ENCODE results near the gene CELSR1. TPM values are rescaled to one million over a fixed set of nuclear protein-coding genes. Genes with fewer than 3 reads are reported as not detected.

Gene CELSR1
- total RNA-seq, 1 donor from 2014 or later, result 16.0 TPM

- H3K9me3 Mint-ChIP-seq (ENCODE audit: unreplicated experiment), result no peaks in the 10 kb centered on the region
- TF ChIP-seq CTCF (IDR thresholded peaks at IDR 0.05), result peak; percentile 16
- no peak overlapping the region for H3K27ac Mint-ChIP-seq (ENCODE audit: unreplicated experiment)
- DNase-seq (ENCODE audit: extremely low spot score, unreplicated experiment), result no peak
- no peaks in the 10 kb centered on the region for H3K27me3 Mint-ChIP-seq (ENCODE audit: unreplicated experiment)
- H3K4me3 Mint-ChIP-seq (ENCODE audit: unreplicated experiment), result no peak overlapping the region
- peaks cover 20% of the 10 kb centered on the region for H3K4me1 Mint-ChIP-seq (ENCODE audit: unreplicated experiment)
- no peaks in the 10 kb centered on the region for H3K36me3 Mint-ChIP-seq (ENCODE audit: unreplicated experiment)
Observed at GRCh38 chr22:46444390-46444854, 93.0 kb downstream of the CELSR1 start.

- H3K4me3 Mint-ChIP-seq (ENCODE audit: unreplicated experiment), result no peak overlapping the region
- H3K27me3 Mint-ChIP-seq (ENCODE audit: unreplicated experiment), result no peaks in the 10 kb centered on the region
- no peaks in the 10 kb centered on the region for H3K9me3 Mint-ChIP-seq (ENCODE audit: unreplicated experiment)
- H3K27ac Mint-ChIP-seq (ENCODE audit: unreplicated experiment), result no peak overlapping the region
- no peak for DNase-seq (ENCODE audit: extremely low spot score, unreplicated experiment)
- TF ChIP-seq CTCF (IDR thresholded peaks at IDR 0.05), result no peak
- no peaks in the 10 kb centered on the region for H3K36me3 Mint-ChIP-seq (ENCODE audit: unreplicated experiment)
- peaks cover 20% of the 10 kb centered on the region for H3K4me1 Mint-ChIP-seq (ENCODE audit: unreplicated experiment)
Observed at GRCh38 chr22:46443850-46444389, 93.5 kb downstream of the CELSR1 start.

- H3K27me3 Mint-ChIP-seq (ENCODE audit: unreplicated experiment), result no peaks in the 10 kb centered on the region
- peaks cover 3% of the 10 kb centered on the region for H3K36me3 Mint-ChIP-seq (ENCODE audit: unreplicated experiment)
- H3K4me1 Mint-ChIP-seq (ENCODE audit: unreplicated experiment), result peaks cover 14% of the 10 kb centered on the region
- H3K27ac Mint-ChIP-seq (ENCODE audit: unreplicated experiment), result no peak overlapping the region
- no peak for TF ChIP-seq CTCF (IDR thresholded peaks at IDR 0.05)
- no peak for DNase-seq (ENCODE audit: extremely low spot score, unreplicated experiment)
- no peaks in the 10 kb centered on the region for H3K9me3 Mint-ChIP-seq (ENCODE audit: unreplicated experiment)
- H3K4me3 Mint-ChIP-seq (ENCODE audit: unreplicated experiment), result no peak overlapping the region
Observed at GRCh38 chr22:46442217-46442853, 95.1 kb downstream of the CELSR1 start.

- Mint-ChIP-seq H3K36me3 (ENCODE audit: unreplicated experiment) (peaks cover 11% of the 10 kb centered on the region), H3K27me3 (ENCODE audit: unreplicated experiment) (no peaks in the 10 kb centered on the region), H3K27ac (ENCODE audit: unreplicated experiment) (no peak overlapping the region), H3K9me3 (ENCODE audit: unreplicated experiment) (no peaks in the 10 kb centered on the region), H3K4me3 (ENCODE audit: unreplicated experiment) (no peak overlapping the region), H3K4me1 (ENCODE audit: unreplicated experiment) (peaks cover 11% of the 10 kb centered on the region)
- no peak for DNase-seq (ENCODE audit: extremely low spot score, unreplicated experiment)
- no peak for TF ChIP-seq CTCF (IDR thresholded peaks at IDR 0.05)
Observed at GRCh38 chr22:46439576-46440465, 97.6 kb downstream of the CELSR1 start.

GRCh38 chr22:46439111-46439510, 98.3 kb downstream of the CELSR1 start:
- H3K36me3 Mint-ChIP-seq (ENCODE audit: unreplicated experiment), result peaks cover 11% of the 10 kb centered on the region
- H3K4me3 Mint-ChIP-seq (ENCODE audit: unreplicated experiment), result no peak overlapping the region
- no peak for DNase-seq (ENCODE audit: extremely low spot score, unreplicated experiment)
- H3K27ac Mint-ChIP-seq (ENCODE audit: unreplicated experiment), result no peak overlapping the region
- H3K27me3 Mint-ChIP-seq (ENCODE audit: unreplicated experiment), result no peaks in the 10 kb centered on the region
- H3K4me1 Mint-ChIP-seq (ENCODE audit: unreplicated experiment), result peaks cover 8% of the 10 kb centered on the region
- no peak for TF ChIP-seq CTCF (IDR thresholded peaks at IDR 0.05)
- no peaks in the 10 kb centered on the region for H3K9me3 Mint-ChIP-seq (ENCODE audit: unreplicated experiment)
